Osteocyte (in vitro differentiated cells): ENCODE data around the gene ARHGEF1. TPM values are rescaled to one million over a fixed set of nuclear protein-coding genes. Genes with fewer than 3 reads are reported as not detected.

ENCODE experiments used
- DNase-seq: peaks from one replicate; pipeline ENCODE4 v3.0.0; 2021; ENCODE audit warnings: mixed read lengths; ENCODE audit not compliant: unreplicated experiment; ENCODE audit errors: extremely low spot score
- H3K27ac Mint-ChIP-seq: one replicate; pipeline ENCODE4 v1.8.0; 2021; ENCODE audit warnings: mild to moderate bottlenecking, mixed read lengths; ENCODE audit not compliant: unreplicated experiment
- H3K27me3 Mint-ChIP-seq: one replicate; pipeline ENCODE4 v1.8.0; 2021; ENCODE audit warnings: mixed read lengths; ENCODE audit not compliant: unreplicated experiment
- H3K36me3 Mint-ChIP-seq: one replicate; pipeline ENCODE4 v1.8.0; 2021; ENCODE audit warnings: mixed read lengths; ENCODE audit not compliant: unreplicated experiment
- H3K4me1 Mint-ChIP-seq: one replicate; pipeline ENCODE4 v1.8.0; 2021; ENCODE audit warnings: mixed read lengths; ENCODE audit not compliant: unreplicated experiment
- H3K4me3 Mint-ChIP-seq: one replicate; pipeline ENCODE4 v1.8.0; 2021; ENCODE audit warnings: mild to moderate bottlenecking, moderate library complexity, mixed read lengths; ENCODE audit not compliant: unreplicated experiment
- H3K9me3 Mint-ChIP-seq: one replicate; pipeline ENCODE4 v1.8.0; 2021; ENCODE audit warnings: mixed read lengths; ENCODE audit not compliant: unreplicated experiment
- CTCF ChIP-seq: fragments of 200-600 bp; sonication (generic); IDR thresholded peaks from 2 replicates; pipeline ENCODE4 v1.5.0; 2021; ENCODE audit warnings: antibody characterized with exemption, mild to moderate bottlenecking, moderate library complexity
- total RNA-seq: library from RNA; stranded (reverse); gene quantifications from 2 replicates; pipeline ENCODE4 v1.2.1, GENCODE V29; 2021

The ARHGEF1 gene
- total RNA-seq, 1 donor from 2014 or later = 97.3 TPM

DNA sequence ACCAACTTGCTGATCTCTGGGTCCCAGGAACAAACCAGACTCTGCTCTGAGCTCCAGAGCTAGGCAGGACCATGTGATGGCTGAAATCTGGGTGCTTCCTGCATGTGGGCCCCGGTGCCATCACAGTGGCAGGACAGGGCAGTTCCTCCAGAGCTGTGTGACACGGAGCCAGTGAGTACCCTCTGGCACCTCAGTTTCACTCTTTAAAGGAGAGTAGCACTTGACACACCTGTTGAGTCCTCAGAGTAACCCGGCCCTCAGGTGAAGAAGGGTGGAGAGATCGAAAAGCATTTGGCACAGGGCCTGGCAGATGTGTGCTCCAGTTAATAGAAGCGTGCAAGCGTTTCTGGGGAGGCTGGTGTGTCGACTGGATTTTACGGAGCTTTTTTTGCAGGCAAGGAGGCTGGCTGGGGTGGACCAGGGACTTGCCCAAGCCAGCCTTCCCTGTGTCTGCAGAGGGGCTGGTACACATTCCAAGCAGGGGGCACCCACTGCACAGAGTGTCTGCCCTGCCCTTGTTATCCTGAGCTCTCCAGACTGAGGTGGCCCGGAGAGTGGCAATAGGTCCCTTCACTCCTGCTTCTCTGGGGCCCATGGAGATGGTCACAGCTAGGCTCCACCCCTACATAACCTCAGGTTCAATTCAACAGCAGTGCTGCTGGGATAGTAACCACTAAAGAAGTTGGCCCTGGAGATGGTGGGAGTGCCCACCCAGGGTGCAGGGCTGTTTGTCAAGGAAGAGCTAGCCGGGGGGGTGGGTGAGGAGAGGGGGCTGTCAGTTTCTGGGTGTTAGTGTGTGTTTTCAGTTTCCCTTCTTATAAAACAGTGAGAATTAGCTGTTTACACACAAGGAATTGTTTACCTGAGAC lies 14.6 kb upstream of the ARHGEF1 start:
- peaks cover 40% of the 10 kb centered on the region for H3K36me3 Mint-ChIP-seq

GRCh38 chr19:41868989-41869300 lies 14.0 kb upstream of the ARHGEF1 start:
- Mint-ChIP-seq H3K9me3 (no peaks in the 10 kb centered on the region), H3K4me3 (no peak overlapping the region), H3K4me1 (peaks cover 5% of the 10 kb centered on the region), H3K27ac (no peak overlapping the region), H3K27me3 (no peaks in the 10 kb centered on the region), H3K36me3 (peaks cover 36% of the 10 kb centered on the region)
- no peak for TF ChIP-seq CTCF
- no peak for DNase-seq

More for the DNA sequence above, 14.6 kb upstream of the ARHGEF1 start:
- Mint-ChIP-seq H3K4me1 (peaks cover 7% of the 10 kb centered on the region), H3K4me3 (no peak overlapping the region), H3K27ac (no peak overlapping the region), H3K27me3 (no peaks in the 10 kb centered on the region), H3K9me3 (no peaks in the 10 kb centered on the region)
- TF ChIP-seq CTCF = no peak
- no peak for DNase-seq

- DNase-seq = no peak
- no peak for TF ChIP-seq CTCF
- Mint-ChIP-seq H3K9me3 (no peaks in the 10 kb centered on the region), H3K36me3 (peaks cover 31% of the 10 kb centered on the region), H3K4me1 (peaks cover 3% of the 10 kb centered on the region), H3K4me3 (no peak overlapping the region), H3K27me3 (no peaks in the 10 kb centered on the region), H3K27ac (no peak overlapping the region)
These were observed 13.5 kb upstream of the ARHGEF1 start for GRCh38 chr19:41869374-41869955.

DNA sequence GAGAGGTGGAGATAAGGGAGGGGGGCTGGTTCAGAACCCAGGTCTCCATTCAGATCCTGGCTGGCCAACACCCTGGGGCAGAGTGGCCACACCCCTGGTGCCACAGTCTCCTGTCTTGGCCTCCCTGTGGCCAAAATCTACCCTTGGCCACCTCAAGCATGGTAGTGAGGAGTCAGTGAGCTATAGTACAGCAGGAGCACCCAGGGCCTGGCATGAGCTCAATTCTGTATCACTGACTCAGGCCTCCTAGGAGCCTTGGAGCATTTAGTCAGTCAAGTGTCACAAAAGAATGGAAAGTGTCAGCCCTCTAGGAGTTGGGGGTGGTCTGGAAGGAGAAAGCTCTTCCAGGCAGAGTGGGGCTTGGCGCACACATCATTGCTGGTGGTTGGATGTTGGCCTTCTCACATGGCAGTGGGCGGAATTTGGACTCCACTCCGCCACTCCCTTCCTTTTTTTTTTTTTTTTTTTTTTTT lies 12.5 kb upstream of the ARHGEF1 start:
- Mint-ChIP-seq H3K36me3 (peaks cover 26% of the 10 kb centered on the region), H3K27ac (no peak overlapping the region), H3K27me3 (no peaks in the 10 kb centered on the region), H3K4me1 (peaks cover under 1% of the 10 kb centered on the region), H3K9me3 (no peaks in the 10 kb centered on the region), H3K4me3 (no peak overlapping the region)
- DNase-seq = no peak
- TF ChIP-seq CTCF = no peak

DNA sequence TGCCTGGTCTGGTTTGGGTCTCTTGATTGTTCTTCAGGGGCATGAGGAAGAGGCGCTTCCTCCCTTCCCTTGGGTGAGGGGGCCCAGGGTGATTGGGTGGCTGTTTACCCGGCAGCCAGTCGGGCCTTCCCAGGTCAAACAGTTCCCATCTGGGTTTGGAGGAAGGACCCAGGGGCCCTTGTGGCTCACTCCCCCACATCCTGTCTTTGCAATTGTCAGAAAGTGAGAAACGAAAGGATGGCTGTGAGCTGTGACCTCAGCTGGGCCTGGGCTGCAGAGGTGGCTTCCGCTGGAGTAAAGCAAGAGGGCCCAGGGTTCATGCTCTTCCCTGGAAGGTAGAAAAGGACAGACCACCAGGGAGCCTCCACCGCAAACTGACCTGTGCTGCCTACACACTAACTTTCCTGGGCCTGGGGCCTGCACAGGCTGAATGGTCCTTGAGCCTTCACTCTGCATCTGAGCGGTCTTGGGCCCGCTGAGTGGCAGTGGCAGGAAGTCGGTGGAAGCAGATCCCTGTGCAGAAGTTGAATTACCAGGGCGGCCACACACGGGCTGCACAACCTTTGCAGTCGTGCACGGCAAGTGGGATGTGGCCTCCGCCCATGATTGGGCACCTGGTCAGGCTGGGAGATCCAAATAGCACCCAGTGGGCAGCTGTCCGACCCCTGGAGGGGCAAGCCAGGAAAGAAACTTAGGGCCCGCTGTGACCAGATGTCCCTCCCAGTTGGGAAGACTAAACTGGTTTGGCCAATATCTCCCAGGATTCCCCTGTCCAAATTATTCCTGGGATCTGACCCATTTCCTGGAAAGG lies 11.2 kb upstream of the ARHGEF1 start:
- no peak for DNase-seq
- Mint-ChIP-seq H3K36me3 (peaks cover 22% of the 10 kb centered on the region), H3K4me1 (no peaks in the 10 kb centered on the region), H3K4me3 (no peak overlapping the region), H3K27me3 (no peaks in the 10 kb centered on the region), H3K27ac (peak overlapping the region; percentile 50), H3K9me3 (no peaks in the 10 kb centered on the region)
- TF ChIP-seq CTCF = no peak
